Left kidney (tissue), 2 donors: ENCODE data around the gene DDX20. TPM values are rescaled to one million over a fixed set of nuclear protein-coding genes. Genes with fewer than 3 reads are reported as not detected.

Experiments used
- DNase-seq: peaks from one replicate; pipeline ENCODE4 v3.0.0-alpha.2; 2013
- polyA plus RNA-seq: library from polyadenylated mRNA; unstranded; fragments of 120-200 nt; gene quantifications from one replicate; pipeline ENCODE4 v1.2.1, GENCODE V29; 2013; ENCODE audit not compliant: insufficient read length

The DDX20 gene
- polyA plus RNA-seq, 1 donor = 26.7 TPM

GRCh38 chr1:111746614-111746999, 9.1 kb upstream of the DDX20 start:
- DNase-seq = no peak

- DNase-seq = no peak
These were observed 8.4 kb upstream of the DDX20 start for GRCh38 chr1:111747282-111747734.

GRCh38 chr1:111747947-111748346, 7.8 kb upstream of the DDX20 start:
- no peak for DNase-seq

GRCh38 chr1:111749628-111750027, 6.1 kb upstream of the DDX20 start:
- no peak for DNase-seq

- DNase-seq = no peak
These were observed 4.8 kb upstream of the DDX20 start for GRCh38 chr1:111750856-111751255.

- no peak for DNase-seq
These were observed 3.7 kb upstream of the DDX20 start for GRCh38 chr1:111751906-111752575.

GRCh38 chr1:111754984-111755330, 744 bp upstream of the DDX20 start:
- peak; percentile 75 for DNase-seq

GRCh38 chr1:111756124-111756513, 418 bp downstream of the DDX20 start:
- no peak for DNase-seq

GRCh38 chr1:111758373-111758772, 2.7 kb downstream of the DDX20 start:
- no peak for DNase-seq

- no peak for DNase-seq
These were observed 6.0 kb downstream of the DDX20 start for GRCh38 chr1:111761717-111762116.

GRCh38 chr1:111762332-111762731, 6.6 kb downstream of the DDX20 start:
- no peak for DNase-seq

GRCh38 chr1:111768023-111768422, 12.3 kb downstream of the DDX20 start:
- no peak for DNase-seq

- DNase-seq = no peak
These were observed 12.9 kb downstream of the DDX20 start for GRCh38 chr1:111768625-111769024.

- peak; percentile 66 for DNase-seq
These were observed 13.9 kb downstream of the DDX20 start for GRCh38 chr1:111769517-111770146.

- DNase-seq = no peak
These were observed 15.2 kb downstream of the DDX20 start for GRCh38 chr1:111770916-111771315.

- DNase-seq = no peak
These were observed 20.3 kb downstream of the DDX20 start for GRCh38 chr1:111775966-111776365.

- no peak for DNase-seq
These were observed 20.7 kb downstream of the DDX20 start for GRCh38 chr1:111776391-111776790.

GRCh38 chr1:111776861-111777260, 21.2 kb downstream of the DDX20 start:
- DNase-seq = no peak

- no peak for DNase-seq
These were observed 21.6 kb downstream of the DDX20 start for GRCh38 chr1:111777301-111777700.

GRCh38 chr1:111778066-111778465, 22.4 kb downstream of the DDX20 start:
- DNase-seq = no peak

GRCh38 chr1:111778541-111779051, 22.9 kb downstream of the DDX20 start:
- no peak for DNase-seq

GRCh38 chr1:111779546-111779945, 23.8 kb downstream of the DDX20 start:
- no peak for DNase-seq

GRCh38 chr1:111784273-111784901, 28.7 kb downstream of the DDX20 start:
- DNase-seq = no peak
